ENCODE data around the gene OR7G1.
"Not testable (repeated sequence)": the region's sequence is repeated elsewhere in the genome, so short reads cannot be mapped to it uniquely, and the experiment has no call there.

The OR7G1 gene

GRCh38 chr19:9076901-9077300 is 38.7 kb downstream of the OR7G1 start:
- DNase-seq (ENCODE audit: low read depth), result no peak

GRCh38 chr19:9075064-9075949 is 40.3 kb downstream of the OR7G1 start:
- DNase-seq (ENCODE audit: low read depth), result no peak

- no peak for DNase-seq (ENCODE audit: low read depth)
Measured at GRCh38 chr19:9073806-9074205, 41.8 kb downstream of the OR7G1 start.

GRCh38 chr19:9071720-9072119 is 43.8 kb downstream of the OR7G1 start:
- DNase-seq (ENCODE audit: low read depth), result not testable (repeated sequence)

- DNase-seq (ENCODE audit: low read depth), result no peak
Measured at GRCh38 chr19:9070066-9070465, 45.5 kb downstream of the OR7G1 start.

- no peak for DNase-seq (ENCODE audit: low read depth)
Measured at GRCh38 chr19:9065457-9066014, 50.0 kb downstream of the OR7G1 start.

Data from stimulated activated CD8-positive, alpha-beta memory T cell treated with anti-CD3 and anti-CD28 coated beads, Interleukin-15, amount 100 ng/mL, for 1 hour (primary cell).